HG03520 (cell line): ENCODE results near the gene MPP2.
"Not testable (repeated sequence)": the region's sequence is repeated elsewhere in the genome, so short reads cannot be mapped to it uniquely, and the experiment has no call there.

Experiments used
- ATAC-seq: cut with Tn5 transposase; IDR thresholded peaks from one replicate; pipeline ENCODE4 v1.9.1; 2021; ENCODE audit warnings: mild to moderate bottlenecking, moderate library complexity; ENCODE audit not compliant: unreplicated experiment

MPP2 gene

DNA sequence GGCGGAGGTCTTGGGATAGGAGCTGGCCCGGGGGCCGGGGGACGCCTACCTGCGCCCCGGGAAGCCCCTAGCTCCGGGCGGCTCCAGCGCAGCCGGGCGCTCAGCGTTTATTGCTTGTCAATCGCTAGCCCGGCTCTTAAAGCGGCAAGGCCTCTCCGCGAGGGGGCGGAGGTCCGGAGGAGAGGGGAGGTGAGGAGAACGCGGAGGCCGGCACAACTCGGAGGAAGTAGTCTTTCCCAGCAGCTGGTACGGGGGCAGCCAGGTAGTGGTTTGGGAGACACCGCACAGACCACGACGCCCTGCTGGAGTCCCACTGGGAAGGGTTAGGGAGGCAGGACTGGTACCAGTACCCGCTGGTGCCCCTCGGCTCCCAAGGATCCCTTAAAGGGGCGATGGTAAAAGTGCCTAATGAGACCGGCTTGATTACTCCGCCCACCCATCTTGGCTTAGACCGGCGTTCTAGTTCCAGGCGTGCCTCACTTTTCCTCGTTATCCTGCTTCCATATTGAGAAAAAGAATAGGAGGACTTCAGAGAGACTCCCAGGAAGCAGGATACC, at the start of gene MPP2:
MPP2 (minus strand) TSS at position 112 of the 557 bp plus-strand sequence. CDS start 3,076 bp downstream, outside the sequence.
- no peak for ATAC-seq

DNA sequence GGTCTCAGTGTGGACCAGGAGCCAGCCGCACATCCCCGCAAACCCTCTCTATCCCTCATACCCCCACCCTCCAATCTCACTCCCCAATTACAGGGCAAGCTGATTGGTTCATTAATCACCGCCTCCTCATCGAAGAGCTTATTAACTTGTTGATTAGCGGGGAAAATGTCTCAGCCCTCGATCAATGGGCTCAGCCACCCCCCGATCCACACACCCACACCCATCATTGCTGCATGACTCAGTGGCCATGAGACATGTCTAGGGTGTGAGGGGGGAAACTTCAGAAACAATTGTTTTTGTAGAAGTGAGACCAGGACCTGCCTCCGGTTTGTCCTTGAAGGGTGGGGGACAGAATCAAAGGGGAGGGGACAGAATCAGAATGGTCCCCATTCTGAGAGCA, 48.9 kb upstream of the MPP2 start:
- no peak for ATAC-seq

DNA sequence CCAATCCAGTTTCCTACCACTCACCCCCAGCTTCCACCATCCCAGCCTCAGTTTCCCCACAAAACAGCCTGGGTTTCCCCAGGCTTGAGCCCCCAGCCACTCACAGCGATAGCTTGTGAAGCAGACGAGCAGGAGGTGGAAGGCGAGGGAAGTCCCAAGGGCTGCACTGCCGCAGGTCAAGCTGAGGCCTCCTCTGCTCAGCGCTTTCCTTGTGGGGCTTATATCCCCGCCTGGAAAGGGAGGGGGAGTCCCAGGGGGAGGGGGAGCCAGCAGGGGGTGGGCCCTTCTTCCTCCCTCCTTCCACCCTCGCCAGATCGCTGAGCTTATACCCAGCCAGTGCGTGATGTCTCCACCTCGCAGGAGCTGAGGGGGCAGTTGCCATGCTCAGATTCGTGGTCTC, 46.4 kb upstream of the MPP2 start, which contains the start of gene PYY:
PYY (minus strand) TSS at position 195 of the 400 bp plus-strand sequence. CDS start 457 bp downstream, outside the sequence.
- ATAC-seq: no peak

DNA sequence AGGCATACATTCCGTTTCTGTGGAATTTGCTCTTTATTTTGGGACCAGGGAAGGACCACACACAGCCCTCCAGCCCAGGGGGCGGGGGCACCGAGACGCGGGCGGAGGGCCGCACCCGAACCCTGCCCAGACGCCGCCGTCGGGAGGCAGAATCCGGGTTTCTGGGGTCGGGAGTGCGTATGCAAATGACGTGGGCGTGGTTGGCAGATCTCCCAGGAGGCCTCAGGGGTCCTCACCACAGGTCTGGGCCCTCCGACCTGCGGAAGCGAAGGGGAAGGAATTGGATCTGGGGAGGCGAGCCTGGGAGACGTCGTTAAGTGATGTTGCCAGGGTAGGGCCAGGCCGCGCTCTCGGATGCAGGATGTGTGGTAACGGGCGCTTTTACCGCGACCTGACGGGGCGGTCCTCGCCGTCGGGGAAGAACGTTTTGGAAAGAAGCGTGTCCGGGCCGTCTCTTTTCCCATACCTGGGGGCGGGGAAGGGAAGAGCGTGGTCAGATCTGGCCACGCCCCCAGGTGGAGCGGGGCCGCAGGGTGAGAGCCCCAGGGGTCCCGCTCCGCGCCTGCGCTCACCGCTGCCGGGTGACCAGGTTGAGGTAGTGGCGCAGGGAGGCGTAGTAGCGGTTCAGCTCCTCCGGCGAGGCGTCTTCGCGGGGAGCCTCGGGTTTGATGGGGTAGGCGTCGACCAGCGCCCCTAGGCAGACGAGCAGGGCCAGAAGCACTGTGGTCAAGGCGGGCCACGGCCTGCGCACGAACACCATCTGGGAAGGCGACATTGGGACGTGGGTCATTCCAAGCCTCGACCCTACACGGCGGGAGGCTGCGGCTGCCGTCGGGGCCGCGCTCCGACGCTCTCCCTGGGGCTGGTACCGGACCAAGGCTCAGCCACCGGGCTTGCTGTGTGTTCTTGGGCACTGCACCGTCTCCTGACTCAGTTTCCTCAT, 45.7 kb upstream of the MPP2 start:
- ATAC-seq: no peak

GRCh38 chr17:43952351-43952723, 45.0 kb upstream of the MPP2 start:
- no peak for ATAC-seq

- ATAC-seq: no peak
Measured at GRCh38 chr17:43951750-43952149, 44.4 kb upstream of the MPP2 start.

DNA sequence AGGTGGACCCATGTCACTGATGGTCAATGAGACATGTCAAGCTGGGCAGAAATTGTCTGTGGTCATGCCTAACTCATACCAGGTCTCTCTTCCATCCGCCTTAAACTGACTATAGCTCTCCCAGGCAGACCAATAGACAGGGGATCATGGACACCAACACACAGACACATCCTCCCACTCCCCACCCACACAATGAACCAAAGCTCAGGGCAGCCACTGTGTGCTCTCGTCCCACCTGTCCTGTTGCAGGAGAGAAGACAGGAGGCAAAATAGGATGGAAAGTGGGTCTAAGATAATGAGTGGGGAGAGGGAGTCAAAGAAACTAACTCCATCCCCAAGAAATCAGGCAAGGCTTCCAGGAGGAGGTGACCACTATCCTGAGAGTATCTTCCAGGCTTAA, 43.2 kb upstream of the MPP2 start:
- ATAC-seq: no peak

GRCh38 chr17:43949781-43950180, 42.4 kb upstream of the MPP2 start:
- ATAC-seq: no peak

DNA sequence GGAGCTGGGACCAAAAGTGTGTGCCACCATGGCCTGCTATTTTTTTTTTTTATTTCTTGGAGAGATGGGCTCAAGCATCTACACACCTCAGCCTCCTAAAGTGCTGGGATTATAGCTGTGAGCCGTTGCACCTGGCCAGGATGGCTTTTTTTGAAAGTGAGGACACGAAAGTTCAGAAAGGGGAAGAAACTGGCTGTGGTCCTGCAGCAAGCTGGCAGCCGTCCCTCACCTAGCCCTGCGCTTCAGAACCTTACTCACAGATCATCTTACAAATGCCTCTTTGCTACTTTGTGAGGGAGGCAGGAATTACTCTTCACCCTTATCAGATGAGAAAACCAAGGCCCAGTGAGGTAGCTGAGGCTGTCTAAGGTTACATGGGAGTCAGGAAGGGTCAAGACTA, 39.4 kb upstream of the MPP2 start:
- ATAC-seq: no peak

GRCh38 chr17:43945074-43945829, 37.9 kb upstream of the MPP2 start:
- no peak for ATAC-seq

GRCh38 chr17:43942051-43942685, 34.8 kb upstream of the MPP2 start, which contains the start of gene PPY:
Gene PPY (minus strand): TSS chr17:43942476. CDS start chr17:43941654, 822 bp downstream.
- no peak for ATAC-seq

DNA sequence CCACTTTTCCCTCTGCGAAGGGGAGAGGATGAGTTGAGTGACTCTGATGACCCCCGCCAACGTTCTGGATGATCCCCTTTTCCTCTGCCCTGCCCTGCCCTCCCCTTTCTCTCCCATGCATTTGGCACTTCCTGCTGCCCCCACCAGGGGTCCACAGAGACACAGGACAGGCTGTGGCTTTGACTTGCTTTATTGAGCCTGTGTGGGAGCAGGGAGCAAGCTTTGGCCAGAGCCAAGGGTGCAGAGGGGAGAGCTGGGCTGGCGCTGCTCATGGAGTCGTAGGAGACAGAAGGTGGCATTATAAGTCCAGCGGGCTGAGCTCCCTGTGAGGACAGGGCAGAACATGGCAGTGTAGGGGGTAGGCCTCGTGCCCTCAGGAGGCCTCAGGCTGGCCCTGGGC, 33.3 kb upstream of the MPP2 start:
- no peak for ATAC-seq

- no peak for ATAC-seq
Measured at GRCh38 chr17:43939886-43940285, 32.5 kb upstream of the MPP2 start.

GRCh38 chr17:43939452-43939851, 32.1 kb upstream of the MPP2 start:
- not testable (repeated sequence) for ATAC-seq

GRCh38 chr17:43938838-43939182, 31.5 kb upstream of the MPP2 start:
- no peak for ATAC-seq

GRCh38 chr17:43936434-43936833, 29.1 kb upstream of the MPP2 start:
- no peak for ATAC-seq

DNA sequence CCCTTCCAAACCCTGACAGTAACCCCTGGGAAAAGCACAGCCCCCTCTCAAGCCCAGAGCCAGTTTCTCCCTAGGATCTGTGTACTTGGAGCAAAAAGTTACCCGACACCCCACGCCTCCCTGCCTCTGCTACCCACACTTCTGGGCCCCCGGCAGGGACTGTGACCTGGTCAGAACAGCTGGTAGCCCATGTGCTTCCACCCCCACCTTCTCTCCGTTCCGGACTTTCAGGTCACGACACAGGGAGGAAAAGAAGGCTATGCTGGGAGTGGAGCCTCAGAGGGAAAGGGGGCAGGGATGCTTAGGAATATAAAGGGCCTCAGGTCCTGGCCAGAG, 28.6 kb upstream of the MPP2 start:
- ATAC-seq: no peak

GRCh38 chr17:43935204-43935925, 28.0 kb upstream of the MPP2 start:
- ATAC-seq: no peak

DNA sequence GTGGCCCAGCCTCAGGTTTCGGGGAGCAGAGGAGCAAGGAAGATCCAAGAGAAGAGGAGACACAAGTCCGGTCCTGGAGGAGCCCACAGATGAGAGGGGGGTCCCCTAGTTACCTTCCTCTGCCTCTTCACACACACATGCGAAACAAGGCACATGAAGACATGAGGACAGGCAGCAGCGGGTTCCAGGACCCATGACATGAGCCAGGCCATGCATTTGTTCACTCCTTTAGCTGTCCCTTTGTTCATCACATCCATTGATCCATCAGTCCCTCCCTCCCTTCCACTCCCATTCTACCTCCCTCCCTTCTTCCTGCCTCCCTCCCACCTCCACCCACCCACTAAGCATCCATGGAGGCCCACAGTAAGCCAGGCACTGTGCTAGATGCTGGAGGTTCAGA, 25.6 kb upstream of the MPP2 start:
- ATAC-seq: no peak

GRCh38 chr17:43932357-43932756, 25.0 kb upstream of the MPP2 start:
- no peak for ATAC-seq
